DMS53 treated with DMSO at 0.1 percent for 48 hours (cell line): Measurements from ENCODE around the gene ZNF385B.
"Not testable (repeated sequence)": the region's sequence is repeated elsewhere in the genome, so short reads cannot be mapped to it uniquely, and the experiment has no call there.

Experiments used
- DNase-seq: peaks from one replicate; lab custom pipeline; 2025; ENCODE audit not compliant: unreplicated experiment; lab: John Stamatoyannopoulos, UW

Gene ZNF385B

DNA sequence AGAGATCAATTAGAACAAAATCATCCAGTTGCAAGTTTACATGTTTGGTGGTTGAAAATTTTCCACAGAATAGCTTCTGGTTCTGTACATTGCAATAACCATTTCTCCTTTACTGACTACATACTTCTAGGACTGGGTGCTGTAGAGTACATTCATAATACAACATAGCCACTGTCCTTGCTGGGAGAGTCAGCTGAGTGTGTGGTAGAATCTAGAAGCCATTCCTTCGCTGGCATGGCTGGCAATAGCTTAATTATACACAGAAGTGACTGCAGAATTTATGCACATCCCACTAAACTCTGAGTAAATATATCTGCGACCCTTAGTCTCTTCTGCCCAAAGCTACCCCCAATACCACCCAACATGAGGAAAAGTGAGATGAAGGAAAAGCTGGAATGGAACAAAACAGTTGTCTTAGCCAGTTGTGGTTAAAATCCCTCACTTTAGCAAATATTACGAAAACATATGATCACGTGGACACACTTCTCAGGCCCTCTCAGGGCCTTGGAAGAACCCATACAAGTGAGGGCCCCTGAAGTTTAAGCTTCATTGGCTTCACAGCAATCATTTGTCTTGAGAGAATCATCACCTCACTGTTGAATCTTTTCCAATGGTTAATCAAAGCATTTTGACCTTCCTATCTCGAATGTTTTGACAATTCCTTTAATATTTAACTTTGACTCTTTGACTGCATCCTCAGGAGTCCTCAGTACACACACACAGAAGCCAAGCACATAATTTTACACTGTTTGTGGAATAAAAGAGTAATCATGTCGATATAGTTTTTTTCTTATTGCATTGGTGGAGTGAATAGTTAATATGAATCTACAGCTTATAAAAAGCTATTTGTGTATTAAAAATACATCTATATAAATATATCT, 225.1 kb downstream of the ZNF385B start:
- DNase-seq, result no peak

DNA sequence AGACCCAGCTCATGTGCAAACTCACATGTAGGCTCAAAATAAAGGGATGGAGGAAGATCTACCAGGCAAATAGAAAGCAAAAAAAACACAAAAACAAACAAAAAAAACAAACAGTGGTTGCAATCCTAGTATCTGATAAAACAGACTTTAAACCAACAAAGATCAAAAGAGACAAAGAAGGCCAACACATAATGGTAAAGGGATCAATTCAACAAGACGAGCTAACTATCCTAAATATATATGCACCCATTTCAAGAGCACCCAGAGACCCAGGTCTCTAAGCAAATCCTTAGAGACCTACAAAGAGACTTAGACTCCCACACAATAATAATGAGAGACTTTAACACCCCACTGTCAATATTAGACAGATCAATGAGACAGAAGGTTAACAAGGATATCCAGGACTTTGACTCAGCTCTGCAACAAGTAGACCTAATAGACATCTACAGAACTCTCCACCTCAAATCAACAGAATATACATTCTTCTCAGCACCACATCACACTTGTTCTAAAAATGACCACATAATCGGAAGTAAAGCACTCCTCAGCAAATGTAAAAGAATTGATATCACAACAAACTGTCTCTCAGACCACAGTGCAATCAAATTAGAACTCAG, 229.5 kb downstream of the ZNF385B start:
- not testable (repeated sequence) for DNase-seq

DNA sequence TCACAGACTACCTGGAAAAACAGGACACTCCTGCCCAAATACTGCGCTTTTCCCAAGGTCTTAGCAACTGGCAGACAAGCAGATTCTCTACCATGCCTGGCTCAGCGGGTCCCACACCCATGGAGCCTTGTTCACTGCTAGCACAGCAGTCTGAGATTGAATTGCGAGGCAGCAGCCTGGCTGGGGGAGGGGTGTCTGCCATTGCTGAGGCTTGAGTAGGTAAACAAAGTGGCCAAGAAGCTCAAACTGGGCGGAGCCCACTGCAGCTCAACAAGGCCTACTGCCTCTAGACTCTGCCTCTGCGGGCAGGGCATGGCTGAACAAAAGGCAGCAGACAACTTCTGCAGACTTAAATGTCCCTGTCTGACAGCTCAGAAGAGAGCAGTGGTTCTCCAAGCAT, 231.6 kb downstream of the ZNF385B start:
- DNase-seq, result not testable (repeated sequence)

DNA sequence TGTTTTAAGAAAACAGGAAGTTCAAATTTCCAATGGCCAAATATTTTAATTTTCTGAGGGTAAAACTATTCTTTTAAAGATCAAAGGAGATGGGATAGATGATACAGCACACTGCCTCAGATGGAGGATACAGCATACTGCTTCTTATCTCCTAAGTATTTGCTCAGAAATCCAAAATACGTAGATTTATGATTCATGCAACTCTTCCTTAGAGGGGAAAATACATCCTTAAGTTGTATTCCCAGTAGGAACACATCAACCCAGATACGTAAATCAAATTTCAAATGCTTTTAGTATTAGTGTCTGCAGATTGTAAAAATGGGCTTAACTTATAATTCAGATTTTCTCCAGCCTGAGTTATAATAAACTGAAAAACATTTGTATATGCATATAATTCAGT, 235.2 kb downstream of the ZNF385B start:
- DNase-seq, result no peak

- DNase-seq, result no peak
These were observed 238.6 kb downstream of the ZNF385B start for GRCh38 chr2:179622635-179623300.

GRCh38 chr2:179622112-179622511, 239.3 kb downstream of the ZNF385B start:
- DNase-seq, result no peak

GRCh38 chr2:179619947-179620467, 241.4 kb downstream of the ZNF385B start:
- no peak for DNase-seq

GRCh38 chr2:179614121-179614520, 247.3 kb downstream of the ZNF385B start:
- no peak for DNase-seq

DNA sequence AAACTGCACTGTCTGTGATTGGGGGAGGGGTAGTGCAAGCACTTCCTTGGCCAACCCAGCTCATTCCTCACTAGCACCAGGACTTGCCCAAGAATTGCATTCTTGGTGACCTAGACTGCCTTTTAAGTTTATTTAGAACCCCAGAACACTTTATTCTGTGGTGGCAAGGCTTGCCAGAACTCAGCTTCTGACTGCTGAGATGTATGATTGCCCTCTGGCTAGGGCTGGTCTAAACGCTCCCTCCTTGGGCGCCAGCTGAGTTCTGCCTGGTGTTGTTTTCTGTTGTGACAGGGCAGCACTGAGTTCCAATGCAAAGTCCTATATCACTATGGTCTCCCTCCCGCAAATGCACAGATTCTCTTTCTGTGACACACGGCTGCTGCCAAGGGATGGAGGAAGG, 247.7 kb downstream of the ZNF385B start:
- DNase-seq, result no peak

GRCh38 chr2:179613299-179613651, 248.1 kb downstream of the ZNF385B start:
- DNase-seq, result no peak

DNA sequence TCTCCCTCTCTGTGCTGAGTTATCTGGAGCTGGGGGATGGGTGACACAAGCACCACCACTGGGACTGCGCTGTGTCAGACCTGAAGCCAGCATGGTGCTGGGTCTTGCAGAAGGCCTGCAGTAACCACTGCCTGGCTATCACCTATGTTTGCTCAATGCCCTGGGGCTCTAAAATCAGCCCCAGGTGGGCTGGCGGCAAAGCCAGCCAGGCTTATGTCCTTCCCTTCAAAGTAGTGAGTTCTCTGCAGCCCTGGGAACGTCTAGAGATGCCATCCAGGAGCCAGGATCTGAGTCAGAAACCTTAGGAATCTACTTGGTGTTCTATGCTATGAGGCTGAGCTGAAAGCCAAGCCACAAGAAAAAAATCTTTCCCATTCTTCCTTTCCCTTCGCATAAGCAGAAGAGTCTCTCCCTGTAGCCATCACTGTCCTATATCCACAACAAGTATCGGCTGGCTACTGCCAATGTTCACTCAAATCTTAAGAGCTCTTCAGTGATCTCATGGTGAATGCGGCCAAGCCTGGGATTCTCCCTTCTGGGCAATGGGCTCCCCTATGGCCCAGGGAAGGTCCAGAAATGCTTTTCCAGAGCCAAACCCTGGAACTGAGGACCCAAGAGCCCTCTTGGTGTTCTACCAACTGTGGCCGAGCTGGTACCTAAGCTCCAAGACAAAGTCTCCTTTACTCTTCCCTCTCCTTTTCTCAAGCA, 248.7 kb downstream of the ZNF385B start:
- no peak for DNase-seq

DNA sequence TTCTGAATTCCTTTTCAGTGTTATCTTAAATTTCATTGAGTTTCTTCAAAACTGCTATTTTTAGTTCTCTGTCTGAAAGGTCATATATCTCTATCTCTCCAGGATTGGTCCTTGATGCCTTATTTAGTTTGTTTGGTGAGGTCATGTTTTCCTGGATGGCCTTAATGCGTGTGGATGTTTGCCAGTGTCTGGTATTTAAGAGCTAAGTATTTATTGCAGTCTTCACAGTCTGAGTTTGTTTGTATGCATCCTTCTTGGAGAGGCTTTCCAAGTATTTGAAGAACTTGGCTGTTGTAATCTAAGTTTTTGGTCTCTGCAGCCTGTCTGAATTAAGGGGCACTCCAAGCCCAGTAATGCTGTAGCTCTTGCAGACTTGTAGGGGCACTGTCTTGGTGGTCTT, 249.3 kb downstream of the ZNF385B start:
- DNase-seq, result no peak

DNA sequence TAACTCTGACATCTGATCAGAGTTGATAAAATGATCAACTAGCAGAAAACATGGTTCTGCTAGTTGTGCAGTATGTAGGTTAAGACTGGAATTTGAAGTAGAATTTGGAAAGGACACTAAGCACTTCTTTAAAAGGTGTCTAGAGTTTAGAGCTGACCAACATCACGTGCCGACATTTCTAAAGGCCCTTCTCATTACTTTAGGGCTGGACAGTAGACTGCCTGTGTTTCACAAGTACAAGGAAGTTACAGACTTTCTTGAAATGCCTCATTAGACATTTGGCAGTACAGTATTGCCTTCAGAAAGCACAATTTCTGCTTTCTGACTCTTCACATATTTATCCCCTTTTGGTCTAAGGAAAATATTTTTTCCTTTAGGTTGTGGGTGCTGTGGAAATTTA, 255.3 kb downstream of the ZNF385B start:
- DNase-seq, result no peak

GRCh38 chr2:179605341-179605740, 256.1 kb downstream of the ZNF385B start:
- no peak for DNase-seq

- DNase-seq, result no peak
These were observed 256.8 kb downstream of the ZNF385B start for GRCh38 chr2:179604598-179604997.

- DNase-seq, result no peak
These were observed 259.0 kb downstream of the ZNF385B start for GRCh38 chr2:179602452-179602851.

DNA sequence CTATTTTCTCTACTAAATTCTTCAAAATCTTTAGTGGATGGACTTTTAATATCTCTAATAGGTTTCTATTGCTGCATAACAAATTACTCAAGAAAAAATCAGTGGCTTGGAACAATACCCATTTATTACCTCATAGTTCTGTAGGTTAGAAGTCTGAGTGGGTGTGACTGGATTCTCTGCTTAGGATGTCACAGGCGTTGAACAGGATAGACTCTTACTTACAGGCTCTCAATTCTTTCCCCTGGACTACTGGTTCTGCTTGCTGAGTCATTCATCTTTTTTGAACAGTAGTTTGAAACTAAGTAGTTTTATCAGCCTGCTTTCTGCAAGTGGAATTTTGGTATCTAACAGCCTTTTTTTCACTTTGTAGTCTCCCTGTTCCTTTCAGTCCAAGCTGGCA, 265.4 kb downstream of the ZNF385B start:
- no peak for DNase-seq

DNA sequence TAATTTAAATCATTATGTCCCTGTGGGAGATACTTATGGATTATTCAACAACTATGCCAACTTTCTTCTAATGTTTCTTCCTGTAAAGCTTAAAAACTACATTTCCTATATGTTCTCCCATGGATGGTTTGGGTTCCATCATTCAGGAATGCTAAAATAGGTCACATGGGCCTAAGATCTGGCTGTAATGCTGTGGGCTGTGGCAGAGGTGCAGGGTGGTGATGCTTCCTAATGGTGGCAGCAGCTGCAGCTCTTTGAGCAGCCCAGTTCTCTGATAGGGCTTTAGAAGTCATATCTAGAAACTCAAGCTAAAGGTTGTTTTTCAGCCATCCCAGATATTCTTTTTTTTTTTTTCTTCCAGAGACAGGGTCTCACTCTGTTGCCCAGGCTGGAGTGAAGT, 266.1 kb downstream of the ZNF385B start:
- DNase-seq, result no peak

GRCh38 chr2:179594268-179595112, 266.9 kb downstream of the ZNF385B start:
- no peak for DNase-seq

DNA sequence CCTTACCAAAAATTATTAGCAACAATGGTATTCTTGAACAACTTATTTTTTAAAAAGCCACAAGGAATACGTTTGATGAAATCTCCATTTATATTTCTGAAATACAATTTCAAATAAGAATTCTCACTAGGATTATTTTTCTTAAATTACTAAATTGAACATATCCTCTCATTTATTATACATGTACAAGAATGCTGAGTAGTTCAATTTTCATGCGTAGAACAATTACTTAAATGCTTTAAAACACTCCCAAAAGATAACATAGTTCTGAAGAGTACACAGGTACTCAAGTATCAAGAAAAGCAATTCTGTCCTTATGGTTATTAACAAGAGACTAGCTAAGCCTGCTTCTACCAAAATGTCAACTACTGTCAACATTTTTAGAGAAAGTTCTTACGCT, 268.1 kb downstream of the ZNF385B start:
- no peak for DNase-seq
